GM12873 (cell line): ENCODE results near the gene KRT20.

ENCODE experiments used
- TF ChIP-seq, protein P1 (sequence below): IDR thresholded peaks from 2 replicates; pipeline ENCODE4 v1.5.1; 2012; ENCODE audit warnings: low read depth, mild to moderate bottlenecking, moderate library complexity, low read length, control low read depth; ENCODE audit not compliant: insufficient read depth; ENCODE audit errors: missing control alignments

Gene KRT20

DNA sequence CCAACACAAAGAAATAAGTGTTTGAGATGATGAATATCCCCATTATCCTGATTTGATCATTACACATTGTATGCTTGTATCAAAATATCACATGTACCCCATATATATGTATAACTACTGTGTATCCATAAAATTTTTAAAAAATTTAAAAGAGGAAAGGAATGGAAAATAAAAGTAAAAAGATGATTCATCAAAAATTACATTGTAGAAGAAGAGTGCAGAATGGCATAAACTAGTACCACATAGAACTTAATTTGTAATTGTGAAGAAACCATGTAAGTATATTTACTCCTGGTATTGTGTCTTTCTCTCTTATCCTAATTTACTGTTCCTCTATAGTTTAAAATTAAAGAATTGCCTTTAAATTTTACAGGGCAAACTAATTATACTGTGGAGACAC, 51.2 kb downstream of the KRT20 start:
- TF ChIP-seq, protein P1, sequence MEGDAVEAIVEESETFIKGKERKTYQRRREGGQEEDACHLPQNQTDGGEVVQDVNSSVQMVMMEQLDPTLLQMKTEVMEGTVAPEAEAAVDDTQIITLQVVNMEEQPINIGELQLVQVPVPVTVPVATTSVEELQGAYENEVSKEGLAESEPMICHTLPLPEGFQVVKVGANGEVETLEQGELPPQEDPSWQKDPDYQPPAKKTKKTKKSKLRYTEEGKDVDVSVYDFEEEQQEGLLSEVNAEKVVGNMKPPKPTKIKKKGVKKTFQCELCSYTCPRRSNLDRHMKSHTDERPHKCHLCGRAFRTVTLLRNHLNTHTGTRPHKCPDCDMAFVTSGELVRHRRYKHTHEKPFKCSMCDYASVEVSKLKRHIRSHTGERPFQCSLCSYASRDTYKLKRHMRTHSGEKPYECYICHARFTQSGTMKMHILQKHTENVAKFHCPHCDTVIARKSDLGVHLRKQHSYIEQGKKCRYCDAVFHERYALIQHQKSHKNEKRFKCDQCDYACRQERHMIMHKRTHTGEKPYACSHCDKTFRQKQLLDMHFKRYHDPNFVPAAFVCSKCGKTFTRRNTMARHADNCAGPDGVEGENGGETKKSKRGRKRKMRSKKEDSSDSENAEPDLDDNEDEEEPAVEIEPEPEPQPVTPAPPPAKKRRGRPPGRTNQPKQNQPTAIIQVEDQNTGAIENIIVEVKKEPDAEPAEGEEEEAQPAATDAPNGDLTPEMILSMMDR = no peak

DNA sequence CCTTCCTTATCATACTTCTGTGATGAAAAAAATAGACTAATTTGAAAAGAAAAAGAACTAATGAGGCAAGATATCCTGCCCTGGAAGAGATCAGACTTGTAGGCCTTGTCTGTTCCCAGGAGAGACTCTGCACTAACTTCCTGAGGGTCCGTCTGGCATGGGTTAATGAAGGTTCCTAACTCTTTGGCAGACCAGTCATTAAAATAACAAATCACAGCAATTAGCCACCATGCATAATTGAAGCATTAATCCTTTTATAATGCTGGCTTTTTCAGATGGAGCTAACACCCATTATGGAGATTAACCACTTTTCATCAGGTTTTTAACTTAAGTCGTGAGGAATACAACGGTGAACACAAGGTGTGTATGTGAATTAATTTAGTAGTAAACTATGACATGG, 52.2 kb downstream of the KRT20 start:
- TF ChIP-seq, protein P1 = no peak

GRCh38 chr17:40830085-40830776, 54.8 kb downstream of the KRT20 start:
- TF ChIP-seq, protein P1 = no peak

DNA sequence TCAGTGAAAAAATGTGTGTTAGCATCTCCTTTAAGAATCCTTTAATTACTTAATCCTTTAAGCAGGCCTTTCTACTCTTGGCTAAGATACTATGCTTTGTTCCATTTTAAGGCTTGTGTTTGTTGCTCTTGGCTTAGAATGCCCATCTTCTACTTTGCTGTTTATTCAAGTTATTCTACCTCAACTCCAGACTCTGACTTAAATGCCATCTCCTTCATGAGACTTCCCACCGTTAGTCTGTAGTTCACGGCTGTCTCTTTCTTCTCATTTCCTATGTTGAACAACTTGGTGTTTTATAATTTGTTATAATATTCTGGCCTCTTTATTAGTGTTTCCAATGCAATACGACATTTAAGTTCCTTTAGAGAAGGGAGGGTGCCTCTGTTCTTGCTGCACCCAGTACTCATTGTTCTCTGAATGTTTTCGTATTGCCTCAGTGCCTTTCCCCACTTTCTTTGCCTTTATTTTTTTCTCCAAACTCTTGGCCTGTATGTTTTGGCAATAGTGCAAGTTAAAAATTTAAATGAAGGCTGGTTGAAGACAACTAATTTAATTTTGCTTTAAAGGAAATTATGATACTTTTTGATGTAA, 56.5 kb downstream of the KRT20 start:
- TF ChIP-seq, protein P1 = no peak

DNA sequence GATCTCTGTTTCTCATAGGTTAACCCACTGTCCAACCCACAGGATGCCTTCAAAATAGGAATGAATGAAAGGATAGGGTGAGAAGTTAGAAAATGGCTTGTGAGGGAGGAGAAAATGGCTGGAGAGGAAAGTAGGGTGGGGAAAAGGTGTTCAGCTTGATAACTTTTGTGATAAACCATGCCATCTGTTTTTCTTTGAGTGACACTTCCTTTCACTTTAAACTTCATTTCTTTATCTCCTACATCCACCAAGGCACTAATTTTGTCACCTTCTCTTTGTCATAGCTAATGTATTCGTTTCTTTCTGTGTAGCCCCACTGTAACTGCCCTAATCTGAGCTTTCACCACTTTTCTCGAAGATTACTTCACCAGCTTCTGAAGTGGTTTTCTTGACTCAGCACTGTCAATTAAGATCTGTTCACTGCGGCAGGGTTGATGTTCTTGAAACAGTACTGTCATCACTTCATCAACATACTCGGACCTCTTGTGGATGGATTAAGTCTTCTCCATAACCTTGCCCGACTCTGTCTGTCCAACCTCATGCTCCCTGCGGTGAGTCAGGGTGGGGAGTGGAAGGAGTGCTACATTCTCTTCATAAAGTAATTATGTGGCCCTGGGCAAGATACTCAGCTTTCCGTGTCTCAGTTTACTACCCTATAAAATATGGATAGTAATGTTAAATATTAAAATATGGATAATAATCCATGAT, 57.1 kb downstream of the KRT20 start:
- TF ChIP-seq, protein P1 = no peak
